Measurements from ENCODE around the gene TMEM167B.
"Not testable (repeated sequence)": the region's sequence is repeated elsewhere in the genome, so short reads cannot be mapped to it uniquely, and the experiment has no call there.

TMEM167B gene

GRCh38 chr1:109090196-109091077 is at the start of gene TMEM167B:
Gene TMEM167B, plus strand, starts transcription at chr1:109090764. Its CDS starts 109 bp downstream, at chr1:109090873.
- Histone ChIP-seq H3K4me3 (ENCODE audit: low read depth, low read length) (peak within 1 kb of the TSS; percentile 92), H3K9ac (ENCODE audit: low read depth, low read length) (peak within 1 kb of the TSS; percentile 73), H3K9me3 (ENCODE audit: control insufficient read depth, insufficient read depth, low read length) (no peaks in the 10 kb centered on the region), H3K27ac (ENCODE audit: low read depth, low read length) (peak within 1 kb of the TSS; percentile 91), H3K4me1 (ENCODE audit: control insufficient read depth, insufficient read depth, low read length) (peaks cover 7% of the 10 kb centered on the region), H3K36me3 (ENCODE audit: control insufficient read depth, insufficient read depth, low read length) (peaks cover 14% of the 10 kb centered on the region), H3K27me3 (ENCODE audit: control insufficient read depth, insufficient read depth, low read length) (no peaks in the 10 kb centered on the region)

GRCh38 chr1:109040989-109041620 is 49.5 kb upstream of the TMEM167B start:
- peak overlapping the region; percentile 71 for H3K4me3 ChIP-seq (ENCODE audit: low read depth, low read length)
- peaks cover 5% of the 10 kb centered on the region; the same call in 1 of the 2 replicates for H3K4me1 ChIP-seq (ENCODE audit: control insufficient read depth, insufficient read depth, low read length)
- no peaks in the 10 kb centered on the region for H3K27me3 ChIP-seq (ENCODE audit: control insufficient read depth, insufficient read depth, low read length)
- H3K27ac ChIP-seq (ENCODE audit: low read depth, low read length) = peak overlapping the region; percentile 37
- H3K9me3 ChIP-seq (ENCODE audit: control insufficient read depth, insufficient read depth, low read length) = no peaks in the 10 kb centered on the region
- H3K9ac ChIP-seq (ENCODE audit: low read depth, low read length) = no peak overlapping the region
- no peaks in the 10 kb centered on the region for H3K36me3 ChIP-seq (ENCODE audit: control insufficient read depth, insufficient read depth, low read length)

- H3K27me3 ChIP-seq (ENCODE audit: control insufficient read depth, insufficient read depth, low read length) = no peaks in the 10 kb centered on the region
- H3K9ac ChIP-seq (ENCODE audit: low read depth, low read length) = no peak within 1 kb of the TSS
- H3K4me3 ChIP-seq (ENCODE audit: low read depth, low read length) = peak within 1 kb of the TSS; percentile 71
- no peaks in the 10 kb centered on the region for H3K9me3 ChIP-seq (ENCODE audit: control insufficient read depth, insufficient read depth, low read length)
- H3K36me3 ChIP-seq (ENCODE audit: control insufficient read depth, insufficient read depth, low read length) = no peaks in the 10 kb centered on the region
- H3K27ac ChIP-seq (ENCODE audit: low read depth, low read length) = peak within 1 kb of the TSS; percentile 37
- H3K4me1 ChIP-seq (ENCODE audit: control insufficient read depth, insufficient read depth, low read length) = peaks cover 5% of the 10 kb centered on the region; the same call in 1 of the 2 replicates
These were observed 48.7 kb upstream of the TMEM167B start, which contains the start of gene WDR47 for GRCh38 chr1:109041621-109042468. Gene WDR47, minus strand, starts transcription at chr1:109042102. Its CDS starts 18,590 bp downstream, at chr1:109023512.

- Histone ChIP-seq H3K27me3 (ENCODE audit: control insufficient read depth, insufficient read depth, low read length) (no peaks in the 10 kb centered on the region), H3K4me3 (ENCODE audit: low read depth, low read length) (no peak overlapping the region), H3K9me3 (ENCODE audit: control insufficient read depth, insufficient read depth, low read length) (no peaks in the 10 kb centered on the region), H3K4me1 (ENCODE audit: control insufficient read depth, insufficient read depth, low read length) (no peaks in the 10 kb centered on the region), H3K27ac (ENCODE audit: low read depth, low read length) (no peak overlapping the region), H3K9ac (ENCODE audit: low read depth, low read length) (no peak overlapping the region), H3K36me3 (ENCODE audit: control insufficient read depth, insufficient read depth, low read length) (no peaks in the 10 kb centered on the region)
These were observed 45.0 kb upstream of the TMEM167B start for GRCh38 chr1:109045595-109045994.

GRCh38 chr1:109046671-109047070 is 43.9 kb upstream of the TMEM167B start:
- H3K9me3 ChIP-seq (ENCODE audit: control insufficient read depth, insufficient read depth, low read length) = no peaks in the 10 kb centered on the region
- H3K27me3 ChIP-seq (ENCODE audit: control insufficient read depth, insufficient read depth, low read length) = no peaks in the 10 kb centered on the region

GRCh38 chr1:109047339-109047738 is 43.2 kb upstream of the TMEM167B start:
- Histone ChIP-seq H3K9ac (ENCODE audit: low read depth, low read length) (no peak overlapping the region), H3K4me1 (ENCODE audit: control insufficient read depth, insufficient read depth, low read length) (no peaks in the 10 kb centered on the region), H3K27ac (ENCODE audit: low read depth, low read length) (no peak overlapping the region), H3K36me3 (ENCODE audit: control insufficient read depth, insufficient read depth, low read length) (no peaks in the 10 kb centered on the region), H3K4me3 (ENCODE audit: low read depth, low read length) (no peak overlapping the region), H3K9me3 (ENCODE audit: control insufficient read depth, insufficient read depth, low read length) (no peaks in the 10 kb centered on the region; the same call in 1 of the 2 replicates), H3K27me3 (ENCODE audit: control insufficient read depth, insufficient read depth, low read length) (no peaks in the 10 kb centered on the region)

More at GRCh38 chr1:109046671-109047070, 43.9 kb upstream of the TMEM167B start:
- H3K9ac ChIP-seq (ENCODE audit: low read depth, low read length) = no peak overlapping the region
- H3K4me1 ChIP-seq (ENCODE audit: control insufficient read depth, insufficient read depth, low read length) = no peaks in the 10 kb centered on the region
- no peak overlapping the region for H3K4me3 ChIP-seq (ENCODE audit: low read depth, low read length)
- no peak overlapping the region for H3K27ac ChIP-seq (ENCODE audit: low read depth, low read length)
- H3K36me3 ChIP-seq (ENCODE audit: control insufficient read depth, insufficient read depth, low read length) = no peaks in the 10 kb centered on the region

- Histone ChIP-seq H3K27me3 (ENCODE audit: control insufficient read depth, insufficient read depth, low read length) (no peaks in the 10 kb centered on the region), H3K4me1 (ENCODE audit: control insufficient read depth, insufficient read depth, low read length) (no peaks in the 10 kb centered on the region), H3K9ac (ENCODE audit: low read depth, low read length) (no peak overlapping the region), H3K36me3 (ENCODE audit: control insufficient read depth, insufficient read depth, low read length) (no peaks in the 10 kb centered on the region), H3K27ac (ENCODE audit: low read depth, low read length) (no peak overlapping the region), H3K9me3 (ENCODE audit: control insufficient read depth, insufficient read depth, low read length) (no peaks in the 10 kb centered on the region; the same call in 1 of the 2 replicates), H3K4me3 (ENCODE audit: low read depth, low read length) (no peak overlapping the region)
These were observed 42.2 kb upstream of the TMEM167B start for GRCh38 chr1:109048335-109048734.

GRCh38 chr1:109050228-109050995 is 40.2 kb upstream of the TMEM167B start:
- Histone ChIP-seq H3K9me3 (ENCODE audit: control insufficient read depth, insufficient read depth, low read length) (no peaks in the 10 kb centered on the region; the same call in 1 of the 2 replicates), H3K27ac (ENCODE audit: low read depth, low read length) (no peak overlapping the region), H3K9ac (ENCODE audit: low read depth, low read length) (no peak overlapping the region), H3K36me3 (ENCODE audit: control insufficient read depth, insufficient read depth, low read length) (no peaks in the 10 kb centered on the region), H3K4me3 (ENCODE audit: low read depth, low read length) (no peak overlapping the region), H3K4me1 (ENCODE audit: control insufficient read depth, insufficient read depth, low read length) (no peaks in the 10 kb centered on the region), H3K27me3 (ENCODE audit: control insufficient read depth, insufficient read depth, low read length) (no peaks in the 10 kb centered on the region)

GRCh38 chr1:109052145-109052544 is 38.4 kb upstream of the TMEM167B start:
- not testable (repeated sequence) for H3K9ac ChIP-seq (ENCODE audit: low read depth, low read length); H3K27ac ChIP-seq (ENCODE audit: low read depth, low read length); H3K9me3 ChIP-seq (ENCODE audit: control insufficient read depth, insufficient read depth, low read length); H3K4me3 ChIP-seq (ENCODE audit: low read depth, low read length); H3K36me3 ChIP-seq (ENCODE audit: control insufficient read depth, insufficient read depth, low read length); H3K4me1 ChIP-seq (ENCODE audit: control insufficient read depth, insufficient read depth, low read length); H3K27me3 ChIP-seq (ENCODE audit: control insufficient read depth, insufficient read depth, low read length)

- Histone ChIP-seq H3K9ac (ENCODE audit: low read depth, low read length) (no peak overlapping the region), H3K27ac (ENCODE audit: low read depth, low read length) (no peak overlapping the region), H3K9me3 (ENCODE audit: control insufficient read depth, insufficient read depth, low read length) (no peaks in the 10 kb centered on the region; the same call in 1 of the 2 replicates), H3K36me3 (ENCODE audit: control insufficient read depth, insufficient read depth, low read length) (no peaks in the 10 kb centered on the region), H3K4me1 (ENCODE audit: control insufficient read depth, insufficient read depth, low read length) (no peaks in the 10 kb centered on the region), H3K27me3 (ENCODE audit: control insufficient read depth, insufficient read depth, low read length) (no peaks in the 10 kb centered on the region), H3K4me3 (ENCODE audit: low read depth, low read length) (no peak overlapping the region)
These were observed 34.5 kb upstream of the TMEM167B start for GRCh38 chr1:109056064-109056463.
